ENCODE results near the gene MAPKAPK2. TPM values are rescaled to one million over a fixed set of nuclear protein-coding genes. Genes with fewer than 3 reads are reported as not detected.

The MAPKAPK2 gene
- total RNA-seq, 2 donors from 2014 or later = 104 to 115 TPM

GRCh38 chr1:206732508-206732907 lies 47.8 kb downstream of the MAPKAPK2 start:
- H3K4me1 Mint-ChIP-seq (ENCODE audit: low read depth in 2 of 2) = peaks cover 58 to 68% of the 10 kb centered on the region in 2 donors
- peaks cover 9% of the 10 kb centered on the region for H3K36me3 Mint-ChIP-seq
- H3K9me3 Mint-ChIP-seq = no peaks in the 10 kb centered on the region
- ATAC-seq (no peak), DNase-seq (ENCODE audit: low spot score) (no peak)
- H3K27me3 Mint-ChIP-seq = no peaks in the 10 kb centered on the region
- no peak overlapping the region for H3K4me3 Mint-ChIP-seq
- no peak overlapping the region for H3K27ac Mint-ChIP-seq

GRCh38 chr1:206732992-206733391 lies 48.3 kb downstream of the MAPKAPK2 start:
- Mint-ChIP-seq H3K4me1 (ENCODE audit: low read depth in 2 of 2) (peaks cover 63 to 73% of the 10 kb centered on the region in 2 donors), H3K27ac (peak overlapping the region in 1 of 2 donors; percentile 73), H3K9me3 (no peaks in the 10 kb centered on the region), H3K4me3 (no peak overlapping the region), H3K36me3 (peaks cover 9% of the 10 kb centered on the region), H3K27me3 (no peaks in the 10 kb centered on the region)
- DNase-seq (ENCODE audit: low spot score) = no peak
- ATAC-seq = no peak

GRCh38 chr1:206734499-206735142 lies 49.9 kb downstream of the MAPKAPK2 start:
- Mint-ChIP-seq H3K27me3 (no peaks in the 10 kb centered on the region), H3K4me1 (ENCODE audit: low read depth in 2 of 2) (peaks cover 63 to 74% of the 10 kb centered on the region in 2 donors), H3K36me3 (peaks cover 14% of the 10 kb centered on the region), H3K27ac (peak overlapping the region; percentile 26 to 51), H3K4me3 (peak overlapping the region; percentile 10), H3K9me3 (no peaks in the 10 kb centered on the region)
- DNase-seq (ENCODE audit: low spot score) (no peak), ATAC-seq (peak in 1 of 2 donors; percentile 52)

- H3K27me3 Mint-ChIP-seq = no peaks in the 10 kb centered on the region
- H3K27ac Mint-ChIP-seq = no peak overlapping the region
- peaks cover 14% of the 10 kb centered on the region for H3K36me3 Mint-ChIP-seq
- ATAC-seq (no peak), DNase-seq (ENCODE audit: low spot score) (no peak)
- H3K4me1 Mint-ChIP-seq (ENCODE audit: low read depth in 2 of 2) = peaks cover 61 to 71% of the 10 kb centered on the region in 2 donors
- H3K4me3 Mint-ChIP-seq = no peak overlapping the region
- H3K9me3 Mint-ChIP-seq = no peaks in the 10 kb centered on the region
Measured at GRCh38 chr1:206735553-206736031, 50.9 kb downstream of the MAPKAPK2 start.

- DNase-seq (ENCODE audit: low spot score) (no peak), ATAC-seq (peak; percentile 60 to 61)
- peak overlapping the region; percentile 67 to 83 for H3K27ac Mint-ChIP-seq
- no peaks in the 10 kb centered on the region for H3K9me3 Mint-ChIP-seq
- no peaks in the 10 kb centered on the region for H3K27me3 Mint-ChIP-seq
- H3K4me3 Mint-ChIP-seq = peak overlapping the region; percentile 80
- peaks cover 14% of the 10 kb centered on the region for H3K36me3 Mint-ChIP-seq
- H3K4me1 Mint-ChIP-seq (ENCODE audit: low read depth in 2 of 2) = peaks cover 64 to 69% of the 10 kb centered on the region in 2 donors
Measured at GRCh38 chr1:206736878-206737728, 52.4 kb downstream of the MAPKAPK2 start.

- Mint-ChIP-seq H3K9me3 (no peaks in the 10 kb centered on the region), H3K36me3 (peaks cover 9% of the 10 kb centered on the region), H3K27ac (peak overlapping the region; percentile 67 to 83), H3K4me3 (peak overlapping the region; percentile 80), H3K4me1 (ENCODE audit: low read depth in 2 of 2) (peaks cover 64 to 65% of the 10 kb centered on the region in 2 donors), H3K27me3 (no peaks in the 10 kb centered on the region)
- no peak for DNase-seq (ENCODE audit: low spot score)
- ATAC-seq = peak; percentile 42 to 43
Measured at GRCh38 chr1:206737729-206738201, 53.1 kb downstream of the MAPKAPK2 start.

GRCh38 chr1:206738370-206739366 lies 54.0 kb downstream of the MAPKAPK2 start:
- H3K27ac Mint-ChIP-seq = peak overlapping the region; percentile 67 to 83
- peaks cover 66 to 69% of the 10 kb centered on the region in 2 donors for H3K4me1 Mint-ChIP-seq (ENCODE audit: low read depth in 2 of 2)
- H3K4me3 Mint-ChIP-seq = peak overlapping the region; percentile 80
- ATAC-seq (no peak), DNase-seq (ENCODE audit: low spot score) (no peak)
- H3K27me3 Mint-ChIP-seq = no peaks in the 10 kb centered on the region
- H3K36me3 Mint-ChIP-seq = peaks cover 5% of the 10 kb centered on the region
- H3K9me3 Mint-ChIP-seq = no peaks in the 10 kb centered on the region

GRCh38 chr1:206739411-206740076 lies 54.8 kb downstream of the MAPKAPK2 start:
- peak; percentile 81 to 84 for ATAC-seq
- H3K4me1 Mint-ChIP-seq (ENCODE audit: low read depth in 2 of 2) = peaks cover 65 to 71% of the 10 kb centered on the region in 2 donors
- peaks cover 0 to 3% of the 10 kb centered on the region in 2 donors for H3K27me3 Mint-ChIP-seq
- peak overlapping the region; percentile 80 for H3K4me3 Mint-ChIP-seq
- peak overlapping the region; percentile 67 to 83 for H3K27ac Mint-ChIP-seq
- no peak for DNase-seq (ENCODE audit: low spot score)
- H3K9me3 Mint-ChIP-seq = no peaks in the 10 kb centered on the region
- H3K36me3 Mint-ChIP-seq = peaks cover 5% of the 10 kb centered on the region

- no peak for DNase-seq (ENCODE audit: low spot score)
- Mint-ChIP-seq H3K27ac (peak overlapping the region in 1 of 2 donors; percentile 9), H3K4me1 (ENCODE audit: low read depth in 2 of 2) (peaks cover 61 to 65% of the 10 kb centered on the region in 2 donors), H3K36me3 (peaks cover 5% of the 10 kb centered on the region), H3K4me3 (no peak overlapping the region), H3K9me3 (no peaks in the 10 kb centered on the region), H3K27me3 (peaks cover 0 to 3% of the 10 kb centered on the region in 2 donors)
- no peak for ATAC-seq
Measured at GRCh38 chr1:206741142-206741701, 56.5 kb downstream of the MAPKAPK2 start.

GRCh38 chr1:206742719-206743383 lies 58.1 kb downstream of the MAPKAPK2 start:
- Mint-ChIP-seq H3K4me3 (no peak overlapping the region), H3K4me1 (ENCODE audit: low read depth in 2 of 2) (peaks cover 45 to 49% of the 10 kb centered on the region in 2 donors), H3K9me3 (no peaks in the 10 kb centered on the region), H3K27me3 (peaks cover 0 to 6% of the 10 kb centered on the region in 2 donors), H3K27ac (no peak overlapping the region), H3K36me3 (peaks cover 5% of the 10 kb centered on the region)
- no peak for ATAC-seq
- DNase-seq (ENCODE audit: low spot score) = no peak

GRCh38 chr1:206744683-206745082 lies 60.0 kb downstream of the MAPKAPK2 start:
- peak overlapping the region; percentile 22 to 35 for H3K27ac Mint-ChIP-seq
- H3K4me3 Mint-ChIP-seq = peak overlapping the region; percentile 59
- ATAC-seq (peak; percentile 76), DNase-seq (ENCODE audit: low spot score) (no peak)
- no peaks in the 10 kb centered on the region for H3K9me3 Mint-ChIP-seq
- H3K4me1 Mint-ChIP-seq (ENCODE audit: low read depth in 2 of 2) = peaks cover 38 to 39% of the 10 kb centered on the region in 2 donors
- H3K36me3 Mint-ChIP-seq = no peaks in the 10 kb centered on the region
- peaks cover 0 to 15% of the 10 kb centered on the region in 2 donors for H3K27me3 Mint-ChIP-seq

GRCh38 chr1:206745301-206745700 lies 60.6 kb downstream of the MAPKAPK2 start:
- Mint-ChIP-seq H3K27ac (peak overlapping the region in 1 of 2 donors; percentile 22), H3K9me3 (no peaks in the 10 kb centered on the region), H3K27me3 (peaks cover 0 to 15% of the 10 kb centered on the region in 2 donors), H3K36me3 (no peaks in the 10 kb centered on the region), H3K4me3 (no peak overlapping the region), H3K4me1 (ENCODE audit: low read depth in 2 of 2) (peaks cover 34 to 36% of the 10 kb centered on the region in 2 donors)
- DNase-seq (ENCODE audit: low spot score) = no peak
- no peak for ATAC-seq

All from natural killer cell treated with Interleukin-12 subunit alpha and Interleukin-12 subunit beta and Interleukin-15 and Interleukin-18, amount 100 ng/mL, for 72 hours (primary cell).